Gastroesophageal sphincter (tissue), 4 donors: ENCODE measurements around the gene GNG5. TPM values are rescaled to one million over a fixed set of nuclear protein-coding genes. Genes with fewer than 3 reads are reported as not detected.

ENCODE experiments used
- ATAC-seq: fragments of 150-250 bp; one replicate; pipeline ENCODE4 v1.9.1; 2016; ENCODE audit warnings: mild to moderate bottlenecking, moderate library complexity
- H3K27ac ChIP-seq, 4 donors: fragments of 200-600 bp; sonication (generic) in 3 of 4; 1 replicate in 3 of 4; 2 replicates in 1 of 4; pipeline ENCODE4 v1.5.1; 2016 to 2019
- H3K27me3 ChIP-seq: fragments of 200-600 bp; sonication (generic); one replicate; pipeline ENCODE4 v1.5.1; 2019
- H3K36me3 ChIP-seq, 2 donors: fragments of 200-600 bp; sonication (generic); one replicate each; pipeline ENCODE4 v1.5.1; 2019; ENCODE audit warnings: control low read depth in 1 of 2
- H3K4me1 ChIP-seq, 3 donors: fragments of 200-600 bp; sonication (generic); 1 replicate in 2 of 3; 2 replicates in 1 of 3; pipeline ENCODE4 v1.5.1; 2016 to 2019; ENCODE audit warnings: control low read depth in 2 of 3
- H3K4me3 ChIP-seq, 2 donors: fragments of 200-600 bp; sonication (generic); one replicate each; pipeline ENCODE4 v1.5.1; 2019; ENCODE audit warnings: mild to moderate bottlenecking in 1 of 2, moderate library complexity in 1 of 2
- H3K9me3 ChIP-seq, 3 donors: fragments of 200-600 bp; sonication (generic); one replicate each; pipeline ENCODE4 v1.5.1; 2017 to 2019; ENCODE audit warnings: control low read depth in 2 of 3
- EP300 ChIP-seq: sonication (generic); formaldehyde crosslinking; IDR thresholded peaks from one replicate; pipeline ENCODE4 v1.6.1; 2017; ENCODE audit warnings: antibody characterized with exemption, mild to moderate bottlenecking
- POLR2A ChIP-seq, 2 donors: fragments of 450-650 bp; IDR thresholded peaks; one replicate each; pipeline ENCODE4 v1.6.1; 2017; ENCODE audit warnings: antibody characterized with exemption in 2 of 2, mild to moderate bottlenecking in 2 of 2, moderate library complexity in 1 of 2
- POLR2AphosphoS5 ChIP-seq: sonication (generic); formaldehyde crosslinking; IDR thresholded peaks from one replicate; pipeline ENCODE4 v1.6.1; 2017; ENCODE audit warnings: antibody characterized with exemption
- WGBS, 2 donors: methylation state at CpG; one replicate each; pipeline ENCODE4 v1.1.5; 2018; ENCODE audit warnings: low coverage in 1 of 2; 5-methylcytosine and 5-hydroxymethylcytosine counted together
- total RNA-seq, 4 donors: library from RNA; depleted of rRNA; stranded (reverse); fragments of >200 nt; gene quantifications; one replicate each; pipeline ENCODE4 v1.1.0, GENCODE V29; 2016
- TF ChIP-seq, protein P1 (sequence below), 4 experiments: fragments of 200-600 bp in 2 of 4; fragments of 450-650 bp in 2 of 4; sonication (generic) in 1 of 4; IDR thresholded peaks; one replicate each; pipeline ENCODE4 v1.5.1; 2017 to 2019; ENCODE audit warnings: antibody characterized with exemption in 4 of 4, mild to moderate bottlenecking in 2 of 4, moderate library complexity in 2 of 4

The GNG5 gene
- total RNA-seq, 4 donors from 2014 or later: 66.2 to 110 (median 80.2) TPM

DNA sequence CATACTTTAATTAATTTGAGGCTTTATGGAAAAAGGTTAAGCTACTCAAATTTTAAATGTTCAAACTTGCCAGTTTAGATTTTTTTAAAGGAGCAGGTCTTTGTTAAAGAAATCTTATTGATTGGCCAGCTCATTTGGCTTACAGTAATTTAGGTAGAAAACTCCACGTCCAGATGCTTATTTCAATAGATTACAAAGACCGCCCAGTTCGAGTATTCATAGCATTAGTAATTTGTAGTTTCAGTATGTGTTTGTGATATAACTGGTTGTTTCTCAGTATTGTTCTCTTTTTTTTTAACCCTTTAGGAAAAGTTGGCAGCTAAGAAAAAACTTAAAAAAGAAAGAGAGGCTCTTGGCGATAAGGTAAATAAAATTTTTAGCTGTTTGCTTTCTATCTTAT is 25.7 kb downstream of the GNG5 start:
- peaks cover 0 to 29% of the 10 kb centered on the region in 2 donors for H3K36me3 ChIP-seq
- no peak for ATAC-seq
- H3K27me3 ChIP-seq: peaks cover 14% of the 10 kb centered on the region
- 86 to 87% methylated on average over 2 to 4 of the region's 4 CpGs for WGBS, 2 donors
- H3K9me3 ChIP-seq: no peaks in the 10 kb centered on the region
- no peak overlapping the region for H3K27ac ChIP-seq
- H3K4me1 ChIP-seq: peaks cover 2 to 36% (median 13%) of the 10 kb centered on the region in 3 donors
- H3K4me3 ChIP-seq: peak overlapping the region in 1 of 2 donors; percentile 61
- TF ChIP-seq POLR2AphosphoS5 (no peak), POLR2A (IDR thresholded peaks at IDR 0.05) (no peak), EP300 (no peak)
- TF ChIP-seq, protein P1, sequence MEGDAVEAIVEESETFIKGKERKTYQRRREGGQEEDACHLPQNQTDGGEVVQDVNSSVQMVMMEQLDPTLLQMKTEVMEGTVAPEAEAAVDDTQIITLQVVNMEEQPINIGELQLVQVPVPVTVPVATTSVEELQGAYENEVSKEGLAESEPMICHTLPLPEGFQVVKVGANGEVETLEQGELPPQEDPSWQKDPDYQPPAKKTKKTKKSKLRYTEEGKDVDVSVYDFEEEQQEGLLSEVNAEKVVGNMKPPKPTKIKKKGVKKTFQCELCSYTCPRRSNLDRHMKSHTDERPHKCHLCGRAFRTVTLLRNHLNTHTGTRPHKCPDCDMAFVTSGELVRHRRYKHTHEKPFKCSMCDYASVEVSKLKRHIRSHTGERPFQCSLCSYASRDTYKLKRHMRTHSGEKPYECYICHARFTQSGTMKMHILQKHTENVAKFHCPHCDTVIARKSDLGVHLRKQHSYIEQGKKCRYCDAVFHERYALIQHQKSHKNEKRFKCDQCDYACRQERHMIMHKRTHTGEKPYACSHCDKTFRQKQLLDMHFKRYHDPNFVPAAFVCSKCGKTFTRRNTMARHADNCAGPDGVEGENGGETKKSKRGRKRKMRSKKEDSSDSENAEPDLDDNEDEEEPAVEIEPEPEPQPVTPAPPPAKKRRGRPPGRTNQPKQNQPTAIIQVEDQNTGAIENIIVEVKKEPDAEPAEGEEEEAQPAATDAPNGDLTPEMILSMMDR (IDR thresholded peaks at IDR 0.05): no peak

DNA sequence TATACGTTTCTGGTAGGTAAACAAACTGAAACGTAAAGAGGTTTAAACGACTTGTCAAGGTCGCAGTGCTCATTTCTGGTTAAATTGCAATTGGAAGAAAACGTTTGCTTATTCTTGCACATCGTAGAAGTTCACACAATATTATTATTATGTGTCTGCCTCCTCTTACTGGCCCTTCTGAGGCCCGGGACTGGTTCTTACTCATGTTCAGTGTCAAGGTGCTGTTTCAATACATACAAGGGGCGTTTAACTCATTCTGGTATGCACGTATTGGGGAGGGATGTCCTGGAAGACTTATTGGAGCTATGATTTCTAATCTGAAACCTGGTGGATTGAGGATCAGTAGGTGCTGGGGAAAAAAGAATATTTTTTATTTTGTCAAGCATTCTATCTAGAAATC is 26.4 kb downstream of the GNG5 start:
- peak overlapping the region; percentile 64 to 92 (median 78) for H3K27ac ChIP-seq
- peaks cover 2 to 36% (median 13%) of the 10 kb centered on the region in 3 donors for H3K4me1 ChIP-seq
- peaks cover 21% of the 10 kb centered on the region for H3K27me3 ChIP-seq
- peaks cover 0 to 25% of the 10 kb centered on the region in 2 donors for H3K36me3 ChIP-seq
- WGBS, 2 donors: 2 to 4% methylated on average over 6 to 8 of the region's 9 CpGs
- ATAC-seq: no peak
- no peaks in the 10 kb centered on the region for H3K9me3 ChIP-seq
- TF ChIP-seq POLR2A (IDR thresholded peaks at IDR 0.05) (no peak), POLR2AphosphoS5 (no peak), EP300 (no peak)
- TF ChIP-seq, protein P1 (IDR thresholded peaks at IDR 0.05): no peak
- peak overlapping the region; percentile 61 to 81 for H3K4me3 ChIP-seq

DNA sequence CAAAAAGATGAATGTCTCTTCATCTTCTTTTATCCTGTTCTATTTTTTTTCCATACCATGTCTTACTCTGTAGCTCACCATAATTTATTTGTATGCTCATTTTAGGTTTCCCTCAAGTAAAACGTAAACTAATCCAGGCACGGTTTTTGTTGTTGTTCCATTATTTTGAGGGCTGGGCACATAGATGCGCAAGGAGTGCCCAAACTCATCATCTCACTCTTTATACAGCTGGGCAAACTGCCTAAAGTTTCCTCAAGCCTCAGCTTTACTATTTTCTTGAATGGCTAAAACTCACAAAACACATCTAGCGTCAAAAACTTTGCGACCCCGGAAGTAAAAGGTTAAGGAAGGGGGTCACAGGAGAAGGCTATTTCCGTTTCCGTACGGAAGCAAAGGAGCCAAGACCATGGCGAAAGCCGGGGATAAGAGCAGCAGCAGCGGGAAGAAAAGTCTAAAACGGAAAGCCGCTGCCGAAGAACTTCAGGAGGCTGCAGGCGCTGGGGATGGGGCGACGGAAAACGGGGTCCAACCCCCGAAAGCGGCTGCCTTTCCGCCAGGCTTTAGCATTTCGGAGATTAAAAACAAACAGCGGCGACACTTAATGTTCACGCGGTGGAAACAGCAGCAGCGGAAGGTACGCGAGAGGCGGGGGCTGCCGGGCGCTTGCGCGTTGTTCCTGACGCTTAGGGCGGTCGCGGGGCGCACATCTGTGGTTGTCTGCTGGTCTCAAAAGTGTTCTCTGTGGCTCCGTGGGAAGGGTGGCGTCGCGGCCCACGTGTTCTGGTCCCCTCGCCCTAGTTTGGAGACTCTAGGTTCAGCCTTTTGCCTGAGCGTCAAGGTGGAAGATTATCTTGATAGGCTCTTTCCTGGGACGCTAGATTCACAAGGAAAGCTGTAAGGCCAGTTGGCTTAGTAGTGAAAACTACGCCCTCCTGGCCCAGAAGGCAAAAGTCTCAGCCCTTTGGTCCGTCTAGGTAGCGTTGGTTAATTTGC is 27.2 kb downstream of the GNG5 start, which contains the start of gene RPF1:
Gene RPF1 (plus strand): TSS at position 391 of the 993 bp plus-strand sequence. CDS start 16 bp downstream, at position 407.
- peak within 1 kb of the TSS; percentile 64 to 92 (median 78) for H3K27ac ChIP-seq
- 11 to 14% methylated on average over 8 to 12 of the region's 51 CpGs for WGBS, 2 donors

DNA sequence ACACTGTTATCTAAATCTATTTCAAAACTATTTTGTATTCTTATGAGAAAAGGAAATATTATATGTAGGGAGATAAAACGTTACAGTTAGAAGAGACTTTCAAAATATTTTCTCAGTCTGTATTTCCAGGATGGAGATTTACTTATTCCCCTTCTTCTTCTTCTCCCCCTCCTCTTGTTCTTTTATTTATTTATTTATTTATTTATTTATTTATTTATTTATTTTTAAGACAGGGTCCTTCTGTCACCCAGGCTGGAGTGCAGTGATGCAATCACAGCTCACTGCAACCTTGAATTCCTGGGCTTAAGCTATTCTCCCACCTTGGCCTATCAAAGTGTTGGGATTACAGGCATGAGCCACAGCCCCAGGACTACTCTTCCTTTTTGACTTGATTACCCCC is 30.2 kb downstream of the GNG5 start:
- Histone ChIP-seq H3K4me3 (no peak overlapping the region), H3K4me1 (peaks cover 2 to 20% (median 9%) of the 10 kb centered on the region in 3 donors), H3K27me3 (peaks cover 58% of the 10 kb centered on the region), H3K9me3 (no peaks in the 10 kb centered on the region), H3K27ac (no peak overlapping the region), H3K36me3 (no peaks in the 10 kb centered on the region)
- ATAC-seq: no peak
- TF ChIP-seq EP300 (no peak), POLR2AphosphoS5 (no peak), POLR2A (IDR thresholded peaks at IDR 0.05) (no peak)
- WGBS, 2 donors: 40 to 47% methylated on average over 1 of the region's 1 CpG

More for the DNA sequence above, 27.2 kb downstream of the GNG5 start, which contains the start of gene RPF1:
- TF ChIP-seq, protein P1 (IDR thresholded peaks at IDR 0.05): no peak
- peak; percentile 45 to 60 for TF ChIP-seq POLR2A (IDR thresholded peaks at IDR 0.05)
- TF ChIP-seq POLR2AphosphoS5: peak; percentile 83
- peak; percentile 92 for ATAC-seq
- Histone ChIP-seq H3K36me3 (peaks cover 0 to 17% of the 10 kb centered on the region in 2 donors), H3K9me3 (no peaks in the 10 kb centered on the region), H3K4me1 (peaks cover 2 to 36% (median 13%) of the 10 kb centered on the region in 3 donors), H3K4me3 (peak within 1 kb of the TSS; percentile 61 to 81), H3K27me3 (peaks cover 29% of the 10 kb centered on the region)

DNA sequence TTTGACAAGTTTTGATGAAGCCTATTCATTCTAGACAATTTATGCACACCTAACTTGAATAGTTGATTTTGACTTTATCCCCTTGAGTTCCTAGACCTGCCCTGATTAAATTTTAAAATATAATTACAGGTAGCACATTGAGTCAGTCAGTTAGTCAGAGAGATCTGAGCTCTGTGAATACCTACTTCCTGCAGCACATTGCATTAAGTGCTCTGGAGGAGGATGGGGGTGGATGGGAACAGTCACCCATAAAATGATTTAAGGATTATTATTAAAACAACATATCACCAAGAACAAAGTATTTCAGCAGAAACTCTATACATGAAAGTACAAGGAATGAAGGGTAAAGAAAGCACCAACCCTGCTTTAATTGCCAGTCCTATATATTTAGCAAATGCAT is 39.1 kb downstream of the GNG5 start:
- Histone ChIP-seq H3K27ac (no peak overlapping the region), H3K27me3 (peaks cover 61% of the 10 kb centered on the region), H3K36me3 (no peaks in the 10 kb centered on the region), H3K4me3 (no peak overlapping the region), H3K9me3 (no peaks in the 10 kb centered on the region), H3K4me1 (no peaks in the 10 kb centered on the region)
- ATAC-seq: no peak
- TF ChIP-seq, protein P1 (IDR thresholded peaks at IDR 0.05): no peak
- TF ChIP-seq POLR2AphosphoS5 (no peak), EP300 (no peak), POLR2A (IDR thresholded peaks at IDR 0.05) (no peak)
